Jurkat, Clone E6-1 (cell line): ENCODE results near the gene C2CD4D.

ENCODE experiments used
- DNase-seq: peaks from one replicate; pipeline ENCODE4 v3.0.0-alpha.2; 2011; ENCODE audit warnings: low read depth, low spot score
- H3K4me3 ChIP-seq: 2 replicates; pipeline ENCODE4 v1.5.1; 2011; ENCODE audit warnings: mild to moderate bottlenecking, low read length, control low read depth, moderate library complexity

C2CD4D gene

DNA sequence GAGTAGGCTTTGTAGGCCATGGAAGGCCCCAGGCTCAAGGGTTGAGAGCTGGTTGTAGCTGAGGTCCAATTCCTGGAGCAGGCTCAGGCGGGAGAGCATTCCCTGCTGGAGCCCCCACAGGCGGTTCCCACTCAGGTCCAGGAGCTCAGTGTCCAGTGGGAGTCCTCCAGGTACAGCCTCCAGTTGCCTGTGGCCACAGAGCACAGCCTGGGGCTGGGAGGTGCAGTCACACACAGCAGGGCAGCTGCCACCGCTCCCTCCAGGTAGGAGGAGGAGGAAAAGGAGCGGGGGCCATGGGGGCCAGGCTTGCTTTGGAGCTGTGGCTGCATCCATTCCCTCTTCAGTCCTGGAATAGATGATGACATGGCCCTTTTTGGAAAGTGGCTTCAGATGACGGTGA is 37.2 kb downstream of the C2CD4D start:
- no peak overlapping the region for H3K4me3 ChIP-seq

DNA sequence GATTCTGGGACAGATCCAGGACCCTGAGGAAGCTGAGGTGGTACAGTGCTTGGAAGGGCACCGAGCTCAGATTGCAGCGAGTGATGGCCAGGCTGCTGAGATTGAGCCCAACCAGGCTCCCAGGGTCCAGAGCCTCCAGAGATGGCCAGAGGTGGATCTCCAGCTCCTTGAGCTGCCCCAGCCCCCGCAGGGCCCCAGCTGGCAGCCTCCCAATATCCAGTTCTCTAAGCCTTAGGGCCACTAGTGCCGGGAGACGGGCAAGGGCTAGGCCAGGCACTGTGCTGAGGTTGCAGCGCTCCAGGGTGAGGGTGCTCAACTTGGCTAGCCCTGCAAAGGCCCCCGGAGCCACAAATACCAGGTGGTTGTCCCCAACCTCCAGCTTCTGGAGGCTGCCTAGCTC is 37.8 kb downstream of the C2CD4D start:
- no peak overlapping the region for H3K4me3 ChIP-seq
- no peak for DNase-seq

More for the DNA sequence above, 37.2 kb downstream of the C2CD4D start:
- no peak for DNase-seq

DNA sequence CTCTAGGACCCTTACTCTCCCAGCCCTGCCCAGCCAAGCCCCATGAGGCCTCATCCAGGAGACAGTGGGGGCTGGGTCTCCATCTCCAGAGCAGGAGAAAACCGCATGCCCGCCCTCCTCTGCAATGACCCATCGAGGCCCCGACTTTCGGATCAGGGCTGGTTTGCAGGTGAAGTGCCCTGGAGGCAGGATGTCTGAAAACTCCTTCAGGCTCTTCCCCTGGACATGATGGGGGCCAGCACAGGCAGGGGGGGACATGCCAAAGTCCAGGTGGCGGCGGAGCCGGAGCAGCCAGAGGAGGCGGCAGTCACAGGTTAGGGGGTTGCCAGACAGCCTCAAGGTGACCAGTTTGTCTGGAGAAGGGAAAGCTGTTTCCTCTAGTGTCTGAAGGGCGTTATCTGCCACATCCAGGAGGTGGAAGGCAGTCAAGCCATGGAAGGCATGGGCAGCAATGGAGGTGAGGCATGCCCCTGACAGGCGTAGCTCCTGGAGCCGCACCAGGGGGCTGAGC is 38.3 kb downstream of the C2CD4D start:
- DNase-seq, result no peak
- H3K4me3 ChIP-seq, result no peak overlapping the region

DNA sequence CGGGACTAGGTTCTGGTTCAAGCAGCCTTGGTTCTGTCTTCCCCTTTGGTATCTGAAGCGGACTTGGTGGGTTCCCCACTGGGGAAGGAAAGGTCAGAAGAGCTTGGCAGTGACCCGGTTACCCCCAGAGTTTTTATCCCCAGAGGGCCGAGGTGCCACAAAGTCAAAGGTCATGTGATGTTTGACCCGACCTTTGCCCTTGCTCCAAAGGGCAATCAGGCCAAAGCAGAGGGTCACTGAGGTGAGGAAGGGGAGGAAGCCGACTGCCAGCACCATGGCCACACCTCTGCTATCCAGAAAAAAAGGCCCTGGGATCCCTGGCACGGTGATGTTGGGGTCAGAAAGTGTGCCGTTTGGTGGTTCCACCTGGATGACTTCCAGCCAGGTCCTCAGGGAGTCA is 38.8 kb downstream of the C2CD4D start:
- H3K4me3 ChIP-seq, result no peak overlapping the region
- no peak for DNase-seq

DNA sequence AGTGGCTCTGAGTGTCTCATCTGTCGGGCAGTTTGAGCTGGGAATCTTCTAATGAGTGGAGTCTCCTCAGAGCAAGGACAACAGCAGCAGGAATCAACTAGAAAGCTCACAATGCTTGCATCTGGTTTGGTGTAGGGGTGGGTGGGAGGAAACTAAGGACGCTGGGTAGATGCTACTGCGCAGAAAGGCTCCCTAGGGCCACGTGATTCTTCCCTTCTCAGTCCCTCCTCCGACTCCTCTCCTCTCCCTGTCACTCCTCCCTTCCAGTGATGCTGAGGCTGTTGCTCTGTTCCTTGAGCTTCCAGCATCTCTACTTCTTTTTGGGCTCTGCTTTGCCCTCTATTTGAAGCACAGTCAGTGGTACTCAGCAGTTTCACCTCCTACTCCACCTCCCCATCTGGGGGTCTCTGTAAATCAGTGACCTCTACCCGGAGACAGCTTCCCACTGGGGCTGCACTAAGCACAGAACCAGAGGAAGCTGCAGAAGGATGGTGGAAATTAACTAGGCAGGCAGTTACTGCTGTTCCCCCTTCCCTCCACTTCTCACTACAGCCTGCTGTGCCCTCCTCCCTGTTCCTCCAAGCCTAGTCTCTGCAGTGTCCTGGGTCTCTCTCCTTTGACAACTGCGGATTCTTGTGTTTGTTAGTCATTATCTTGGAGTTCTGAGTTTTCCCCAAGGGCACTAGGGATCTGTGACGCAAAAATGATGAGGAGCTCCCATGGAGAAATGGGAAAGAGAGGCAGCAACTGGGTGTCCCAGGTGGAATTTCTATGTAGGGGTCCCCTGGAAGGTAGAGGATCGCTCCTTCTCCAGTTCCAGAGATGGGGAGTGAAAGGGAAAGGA is 40.2 kb downstream of the C2CD4D start:
- no peak for DNase-seq
- no peak overlapping the region for H3K4me3 ChIP-seq

DNA sequence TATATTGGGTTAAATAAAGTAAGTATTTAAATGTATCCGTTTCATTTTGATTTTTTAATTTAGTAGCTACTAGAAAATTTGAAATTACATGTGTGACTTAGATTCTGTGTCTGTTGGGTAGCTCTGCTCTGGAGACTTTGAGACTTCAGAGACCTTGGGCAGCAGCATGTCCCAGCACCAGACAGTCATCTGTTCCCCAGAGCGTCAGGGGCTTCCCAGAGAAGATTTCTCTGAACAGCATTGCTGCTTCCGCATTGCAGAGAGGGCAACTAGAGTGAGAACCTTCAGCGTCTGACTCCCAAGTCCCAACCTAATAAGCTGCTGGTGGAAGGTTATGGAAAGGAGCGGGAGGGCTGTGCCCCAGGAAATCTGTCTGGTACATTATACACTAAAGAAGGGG is 41.0 kb downstream of the C2CD4D start:
- H3K4me3 ChIP-seq, result no peak overlapping the region
- DNase-seq, result no peak

DNA sequence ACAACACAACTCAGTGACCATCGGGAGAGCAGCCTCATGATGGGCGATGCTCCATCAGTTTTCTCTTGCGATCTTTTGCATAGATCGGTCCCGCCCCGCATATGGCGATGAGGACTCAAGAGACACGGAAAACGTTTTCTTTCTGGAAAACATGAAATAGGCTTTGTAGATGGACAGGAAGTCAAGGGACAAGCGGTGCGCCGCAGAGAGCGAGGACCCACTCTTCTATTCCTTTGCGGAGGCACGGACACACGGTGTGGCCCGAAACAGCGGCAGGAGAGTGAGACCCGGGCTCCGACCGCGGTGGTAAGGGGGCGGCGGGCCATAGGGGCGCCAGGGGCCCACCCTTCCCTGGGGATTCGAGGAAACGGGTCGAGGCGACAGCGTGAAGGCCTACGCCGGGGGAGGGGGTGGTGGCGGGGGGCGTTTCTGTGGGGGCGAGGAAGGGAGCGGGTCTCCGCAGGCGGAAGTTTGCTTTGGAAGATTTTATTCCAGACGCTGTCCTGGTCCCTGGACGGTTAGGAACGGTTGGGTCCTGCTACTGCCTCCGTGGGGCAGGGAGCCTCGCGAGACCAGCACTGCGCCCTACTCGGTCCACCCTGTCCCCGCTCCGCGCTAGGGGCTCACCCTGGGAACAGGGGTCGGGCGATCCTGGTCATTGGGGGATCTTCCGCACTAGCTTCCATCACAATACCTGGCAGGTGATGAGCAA is 48.5 kb downstream of the C2CD4D start:
- H3K4me3 ChIP-seq, result peak overlapping the region; percentile 75
- no peak for DNase-seq

DNA sequence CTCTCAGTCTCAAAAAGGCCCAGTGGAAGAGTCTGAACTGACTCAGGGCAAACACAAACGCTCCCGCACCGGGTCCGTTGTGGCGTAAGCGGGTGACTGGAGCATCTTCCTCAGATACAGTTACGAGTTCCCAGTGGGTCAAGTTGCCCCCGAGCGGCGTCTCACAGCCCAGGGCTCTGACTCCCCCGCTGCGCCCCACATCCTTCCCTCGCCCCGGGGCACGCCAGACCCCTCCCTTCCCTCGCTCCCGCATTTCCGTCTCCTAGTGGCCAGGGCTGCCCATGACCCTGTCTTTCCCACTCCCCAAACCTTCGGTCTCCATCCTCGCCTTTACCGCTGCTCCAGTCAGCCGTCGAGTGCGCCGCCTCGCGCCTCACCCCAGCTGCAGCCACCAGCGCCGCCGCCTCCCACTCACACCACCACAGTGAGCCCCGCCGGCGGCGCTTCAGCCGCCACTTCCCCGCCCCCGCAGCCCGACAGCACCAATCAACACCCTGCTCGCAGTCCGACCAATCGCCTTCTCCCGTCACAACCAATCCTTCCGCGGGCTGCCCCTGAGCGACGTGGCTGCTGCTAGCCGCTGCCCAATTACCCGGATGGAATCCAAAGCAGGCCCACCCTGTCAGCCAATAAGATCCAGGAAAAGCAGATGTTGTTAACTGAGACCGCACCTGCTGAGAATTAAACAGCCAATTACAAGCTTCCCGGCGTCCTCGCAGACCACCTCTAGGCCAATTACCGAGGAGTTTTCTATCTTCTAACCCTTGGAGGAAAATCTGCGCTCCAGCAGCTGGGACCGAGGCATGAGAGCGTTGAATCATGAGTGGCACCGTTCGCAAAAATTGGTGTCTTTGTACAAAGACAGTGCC is 49.3 kb downstream of the C2CD4D start, which contains the start of gene TDRKH:
TSS of gene TDRKH (minus strand) at position 430 of the 869 bp plus-strand sequence. CDS start 7,478 bp downstream, outside the sequence.
- peak; percentile 99 for DNase-seq
- peak within 1 kb of the TSS; percentile 75 for H3K4me3 ChIP-seq
